Left ventricle myocardium inferior (tissue), 1 donor: Measurements from ENCODE around the gene ZCCHC24. TPM values are rescaled to one million over a fixed set of nuclear protein-coding genes. Genes with fewer than 3 reads are reported as not detected.

ENCODE experiments used
- DNase-seq: peaks from one replicate; pipeline ENCODE4 v3.0.0-alpha.2; 2020
- H3K27ac ChIP-seq: fragments of 200-600 bp; replicated peaks from 2 replicates; pipeline ENCODE4 v1.8.0; 2021
- H3K27me3 ChIP-seq: fragments of 200-600 bp; 2 replicates; pipeline ENCODE4 v1.8.0; 2021; ENCODE audit warnings: low read depth
- H3K36me3 ChIP-seq: fragments of 200-600 bp; 2 replicates; pipeline ENCODE4 v1.8.0; 2021
- H3K4me1 ChIP-seq: fragments of 200-600 bp; 2 replicates; pipeline ENCODE4 v1.8.0; 2021
- H3K4me3 ChIP-seq: fragments of 200-600 bp; 2 replicates; pipeline ENCODE4 v1.8.0; 2021; ENCODE audit warnings: mild to moderate bottlenecking, moderate library complexity
- H3K9me3 ChIP-seq: fragments of 200-600 bp; replicated peaks from 2 replicates; pipeline ENCODE4 v1.8.0; 2021
- CTCF ChIP-seq: fragments of 200-600 bp; IDR thresholded peaks from 2 replicates; pipeline ENCODE4 v1.8.0; 2021; ENCODE audit warnings: antibody characterized with exemption, mild to moderate bottlenecking, borderline replicate concordance
- intact Hi-C: fragments of 100-400 bp; cut with micrococcal nuclease; formaldehyde crosslinking; loops from one replicate; pipeline ENCODE4 v1.11.0; 2022
- total RNA-seq: library from RNA; stranded (reverse); fragmentation: NEBNext Ultra II Directional; extraction: Animal tissue kit (Norgen Biotek cat#: 25700); gene quantifications from one replicate; pipeline ENCODE4 v1.2.1, GENCODE V29; 2021
- donor health status: DM: no; HTN: yes; CAD: no; lungs with severe emphysema.

The ZCCHC24 gene
- total RNA-seq, 1 donor from 2014 or later: 47.5 TPM

- TF ChIP-seq CTCF: no peak
- H3K9me3 ChIP-seq: no peaks in the 10 kb centered on the region
- no peak overlapping the region for H3K4me3 ChIP-seq
- intact Hi-C loops: no loop called here
- H3K27ac ChIP-seq: no peak overlapping the region
- H3K27me3 ChIP-seq: no peaks in the 10 kb centered on the region
- no peaks in the 10 kb centered on the region for H3K4me1 ChIP-seq
- no peaks in the 10 kb centered on the region for H3K36me3 ChIP-seq
- no peak for DNase-seq
Measured at GRCh38 chr10:79405221-79405994, 40.0 kb downstream of the ZCCHC24 start.

- intact Hi-C loops: no loop called here
- no peak for DNase-seq
Measured at GRCh38 chr10:79404690-79405131, 40.7 kb downstream of the ZCCHC24 start.

GRCh38 chr10:79404231-79404609 is 41.2 kb downstream of the ZCCHC24 start:
- H3K4me3 ChIP-seq: peak overlapping the region; percentile 46
- intact Hi-C loops: no loop called here

More at GRCh38 chr10:79404690-79405131, 40.7 kb downstream of the ZCCHC24 start:
- Histone ChIP-seq H3K27me3 (no peaks in the 10 kb centered on the region), H3K9me3 (no peaks in the 10 kb centered on the region), H3K27ac (no peak overlapping the region), H3K36me3 (no peaks in the 10 kb centered on the region), H3K4me3 (peak overlapping the region; percentile 46), H3K4me1 (no peaks in the 10 kb centered on the region)
- TF ChIP-seq CTCF: no peak

GRCh38 chr10:79403441-79404230 is 41.8 kb downstream of the ZCCHC24 start:
- DNase-seq: peak; percentile 66
- H3K4me3 ChIP-seq: peak overlapping the region; percentile 46
- no peak for TF ChIP-seq CTCF
- H3K9me3 ChIP-seq: no peaks in the 10 kb centered on the region
- H3K27me3 ChIP-seq: no peaks in the 10 kb centered on the region
- H3K36me3 ChIP-seq: no peaks in the 10 kb centered on the region
- H3K27ac ChIP-seq: no peak overlapping the region
- no peaks in the 10 kb centered on the region for H3K4me1 ChIP-seq
- intact Hi-C loops: no loop called here

More at GRCh38 chr10:79404231-79404609, 41.2 kb downstream of the ZCCHC24 start:
- no peak for TF ChIP-seq CTCF
- peak; percentile 66 for DNase-seq
- Histone ChIP-seq H3K4me1 (no peaks in the 10 kb centered on the region), H3K36me3 (no peaks in the 10 kb centered on the region), H3K27ac (no peak overlapping the region), H3K9me3 (no peaks in the 10 kb centered on the region), H3K27me3 (no peaks in the 10 kb centered on the region)

GRCh38 chr10:79402951-79403350 is 42.5 kb downstream of the ZCCHC24 start:
- Histone ChIP-seq H3K27me3 (no peaks in the 10 kb centered on the region), H3K4me1 (no peaks in the 10 kb centered on the region), H3K4me3 (peak overlapping the region; percentile 46), H3K27ac (no peak overlapping the region), H3K36me3 (no peaks in the 10 kb centered on the region), H3K9me3 (no peaks in the 10 kb centered on the region)
- DNase-seq: peak; percentile 10
- no peak for TF ChIP-seq CTCF
- intact Hi-C loops: no loop called here
